Measurements from ENCODE around the gene LIN28B.

The LIN28B gene

DNA sequence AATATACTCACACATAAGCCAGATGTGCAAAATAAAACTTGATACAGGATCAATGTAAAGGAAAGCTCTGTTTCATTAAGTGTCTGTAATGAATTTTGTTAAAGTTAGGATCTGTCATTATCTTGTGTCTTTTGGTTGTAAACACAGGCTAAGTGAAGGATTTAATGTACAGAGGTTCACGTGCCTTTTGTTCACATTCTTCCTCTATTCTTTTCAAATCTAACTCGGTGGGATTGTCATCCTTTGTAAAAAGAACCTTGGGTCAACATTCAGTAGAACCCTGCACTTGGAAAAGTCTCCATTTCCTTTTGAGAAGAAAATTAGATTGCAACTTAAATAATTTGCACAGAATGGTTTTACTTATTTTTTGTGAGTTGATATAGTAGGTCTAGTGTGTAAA is 7.7 kb upstream of the LIN28B start:
- TF ChIP-seq GATA3 (IDR thresholded peaks at IDR 0.05; ENCODE audit: low read depth, low read length) (no peak), GATA2 (IDR thresholded peaks at IDR 0.05; ENCODE audit: low read depth, low read length) (no peak)

DNA sequence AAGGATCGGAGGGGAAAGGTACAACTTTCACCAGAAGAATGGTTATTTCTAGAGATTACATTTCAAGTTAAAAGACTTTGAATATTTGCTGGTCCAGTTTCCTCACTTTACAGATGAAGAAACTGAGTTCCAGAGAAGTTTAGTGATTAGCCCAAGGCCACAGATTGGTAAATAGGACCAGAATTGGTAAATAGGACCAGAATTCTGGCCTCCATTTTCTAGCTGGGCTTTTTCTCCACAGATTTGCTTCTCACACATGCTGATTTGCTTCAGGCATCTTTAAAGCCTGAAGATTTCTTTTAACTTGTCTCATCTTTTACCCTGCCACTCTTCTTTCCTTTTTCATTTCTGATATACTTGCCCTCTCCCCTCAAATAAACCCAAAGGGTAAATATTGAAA is 5.2 kb upstream of the LIN28B start:
- no peak for TF ChIP-seq GATA2 (IDR thresholded peaks at IDR 0.05; ENCODE audit: low read depth, low read length)
- TF ChIP-seq GATA3 (IDR thresholded peaks at IDR 0.05; ENCODE audit: low read depth, low read length): no peak

GRCh38 chr6:104952911-104953399 is 4.0 kb upstream of the LIN28B start:
- TF ChIP-seq GATA2 (IDR thresholded peaks at IDR 0.05; ENCODE audit: low read depth, low read length) (no peak), GATA3 (IDR thresholded peaks at IDR 0.05; ENCODE audit: low read depth, low read length) (no peak)

GRCh38 chr6:104954190-104954797 is 2.6 kb upstream of the LIN28B start:
- TF ChIP-seq GATA2 (IDR thresholded peaks at IDR 0.05; ENCODE audit: low read depth, low read length) (no peak), GATA3 (IDR thresholded peaks at IDR 0.05; ENCODE audit: low read depth, low read length) (no peak)

- no peak for TF ChIP-seq GATA2 (IDR thresholded peaks at IDR 0.05; ENCODE audit: low read depth, low read length)
- TF ChIP-seq GATA3 (IDR thresholded peaks at IDR 0.05; ENCODE audit: low read depth, low read length): no peak
These were observed 1.4 kb upstream of the LIN28B start for GRCh38 chr6:104955491-104955890.

- no peak for TF ChIP-seq GATA3 (IDR thresholded peaks at IDR 0.05; ENCODE audit: low read depth, low read length)
- TF ChIP-seq GATA2 (IDR thresholded peaks at IDR 0.05; ENCODE audit: low read depth, low read length): no peak
These were observed 778 bp upstream of the LIN28B start for GRCh38 chr6:104955927-104956730.

- TF ChIP-seq GATA2 (IDR thresholded peaks at IDR 0.05; ENCODE audit: low read depth, low read length) (no peak), GATA3 (IDR thresholded peaks at IDR 0.05; ENCODE audit: low read depth, low read length) (no peak)
These were observed 632 bp downstream of the LIN28B start for GRCh38 chr6:104957301-104958177.

GRCh38 chr6:104958178-104959025 is 1.5 kb downstream of the LIN28B start:
- TF ChIP-seq GATA3 (IDR thresholded peaks at IDR 0.05; ENCODE audit: low read depth, low read length): no peak
- TF ChIP-seq GATA2 (IDR thresholded peaks at IDR 0.05; ENCODE audit: low read depth, low read length): no peak

- TF ChIP-seq GATA2 (IDR thresholded peaks at IDR 0.05; ENCODE audit: low read depth, low read length) (no peak), GATA3 (IDR thresholded peaks at IDR 0.05; ENCODE audit: low read depth, low read length) (no peak)
These were observed 2.3 kb downstream of the LIN28B start for GRCh38 chr6:104959026-104959858.

DNA sequence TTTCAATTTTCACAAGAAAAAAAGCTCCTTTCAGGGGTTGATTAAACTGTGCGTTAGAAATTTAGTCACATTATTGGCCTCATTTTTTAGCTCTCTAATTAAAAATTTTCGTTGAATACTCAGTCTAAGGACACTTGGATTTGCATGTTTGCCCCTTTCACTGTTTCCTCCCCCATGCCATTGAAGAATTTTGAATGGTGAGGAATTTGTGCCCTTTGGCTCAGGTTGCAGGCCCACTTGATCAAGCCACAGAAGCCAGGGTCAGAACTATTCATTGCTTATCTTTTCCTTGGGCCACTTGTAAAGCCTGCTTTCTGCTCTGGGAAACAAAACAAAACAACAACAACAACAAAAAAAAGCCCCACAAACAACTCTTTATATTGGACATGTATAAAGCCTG is 12.2 kb downstream of the LIN28B start:
- no peak for TF ChIP-seq GATA2 (IDR thresholded peaks at IDR 0.05; ENCODE audit: low read depth, low read length)
- no peak for TF ChIP-seq GATA3 (IDR thresholded peaks at IDR 0.05; ENCODE audit: low read depth, low read length)

GRCh38 chr6:104969785-104970581 is 13.1 kb downstream of the LIN28B start:
- TF ChIP-seq GATA3 (IDR thresholded peaks at IDR 0.05; ENCODE audit: low read depth, low read length): no peak
- no peak for TF ChIP-seq GATA2 (IDR thresholded peaks at IDR 0.05; ENCODE audit: low read depth, low read length)

DNA sequence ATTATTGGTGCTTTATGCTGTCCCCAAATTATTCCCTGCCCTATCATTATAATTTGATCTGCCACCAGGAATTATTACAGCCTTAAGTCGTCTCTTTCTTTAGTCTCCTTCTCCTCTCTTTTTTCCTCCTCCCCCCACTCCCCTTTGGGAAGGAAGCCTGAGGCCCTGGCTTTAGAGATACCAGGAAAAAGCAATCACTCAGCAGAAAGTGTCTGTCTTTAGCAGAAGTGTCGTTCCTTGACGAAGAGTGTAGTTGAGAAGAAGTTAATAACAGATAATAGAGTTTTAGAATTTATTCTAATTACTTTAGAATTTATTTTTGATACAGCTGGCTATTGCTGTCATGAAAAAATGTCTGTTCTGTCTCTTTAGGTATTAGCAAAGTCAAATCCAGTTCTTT is 16.5 kb downstream of the LIN28B start:
- TF ChIP-seq GATA3 (IDR thresholded peaks at IDR 0.05; ENCODE audit: low read depth, low read length) (no peak), GATA2 (IDR thresholded peaks at IDR 0.05; ENCODE audit: low read depth, low read length) (no peak)

Data from SH-SY5Y (cell line).